Glomerular visceral epithelial cell (primary cell): Measurements from ENCODE around the gene DIAPH2.

Experiments used
- DNase-seq: peaks from one replicate; pipeline ENCODE4 v3.0.0-alpha.2; 2016; ENCODE audit errors: extremely low spot score

The DIAPH2 gene

DNA sequence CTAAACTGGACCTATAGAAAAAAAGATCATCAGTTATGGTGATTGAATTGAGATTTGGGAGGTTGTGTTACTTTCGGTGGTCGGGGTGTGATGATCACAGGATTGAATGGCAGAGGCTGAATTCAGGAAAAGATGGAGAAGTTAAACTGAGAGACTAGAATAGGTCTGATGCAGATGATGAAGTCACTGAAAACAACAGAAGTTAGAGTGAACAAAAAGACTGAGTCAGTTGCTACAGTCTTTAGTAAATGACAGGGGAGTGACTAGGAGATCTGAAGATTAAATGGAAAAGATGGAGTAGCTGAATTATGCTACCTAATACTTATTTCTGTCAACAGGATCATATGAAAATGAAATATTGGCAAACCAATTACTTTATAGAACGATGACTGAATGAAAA is 362.2 kb downstream of the DIAPH2 start:
- DNase-seq = no peak

DNA sequence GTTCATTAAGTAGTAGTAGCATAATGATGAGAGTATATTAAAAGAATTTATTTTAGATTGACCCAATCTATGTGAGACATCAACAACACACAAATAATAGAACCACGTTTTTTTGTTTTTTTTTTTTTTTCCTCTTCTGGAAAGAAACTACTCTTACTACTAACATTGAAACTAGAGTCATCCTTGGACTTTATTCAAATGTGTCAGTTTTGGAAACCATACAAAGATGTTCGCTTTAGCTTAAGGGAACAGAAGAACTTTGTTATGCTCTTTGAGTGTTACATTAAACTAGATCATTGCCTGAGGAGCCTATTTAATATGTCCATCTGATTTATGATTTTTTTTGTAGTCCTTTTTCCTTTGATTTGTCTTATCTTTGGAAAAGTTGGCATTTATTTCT is 365.8 kb downstream of the DIAPH2 start:
- no peak for DNase-seq

DNA sequence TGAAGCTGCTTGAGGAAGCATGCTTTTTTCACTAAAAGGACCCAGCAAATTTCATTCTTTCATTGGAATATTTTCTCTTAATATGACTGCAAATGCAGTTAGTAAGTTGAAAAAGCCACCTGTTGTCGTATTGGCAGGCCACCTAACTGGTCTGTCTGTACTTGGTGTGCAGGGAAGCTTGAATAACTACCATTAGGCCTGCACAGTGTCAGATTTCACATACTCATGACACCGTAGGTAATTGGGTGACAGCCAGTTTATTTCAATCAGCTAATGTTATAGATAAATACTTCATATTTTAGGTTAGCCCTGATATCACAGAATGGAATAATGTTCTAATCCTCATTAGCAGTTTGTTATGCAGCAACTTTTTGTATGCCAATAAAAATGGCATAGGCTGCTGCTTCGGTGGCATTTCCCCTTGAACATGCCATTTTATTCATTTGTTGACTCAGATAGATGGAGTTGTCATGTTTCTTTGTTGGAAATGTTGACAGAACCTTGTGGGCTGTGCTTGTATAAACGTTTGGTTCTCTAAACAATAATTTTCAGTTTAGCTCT is 372.8 kb downstream of the DIAPH2 start:
- no peak for DNase-seq

DNA sequence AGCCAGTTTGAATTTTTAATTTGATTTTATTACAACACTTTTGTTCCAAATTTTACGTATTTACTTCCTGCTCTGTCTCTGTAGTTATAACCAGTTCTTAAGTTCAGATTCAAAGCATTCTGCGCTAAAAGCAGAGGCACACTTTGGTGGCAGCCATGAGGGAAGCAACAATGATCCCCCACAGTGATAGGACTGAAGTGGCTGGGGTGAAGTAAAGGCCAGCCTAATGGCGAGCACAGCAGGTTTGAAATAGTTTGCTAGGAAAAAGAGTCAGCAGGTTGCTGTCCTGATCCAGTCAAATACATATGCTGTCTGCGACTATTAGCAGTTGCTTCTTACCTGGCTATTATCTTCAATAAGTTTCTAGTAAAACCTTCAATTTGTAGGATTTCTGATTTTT is 375.4 kb downstream of the DIAPH2 start:
- no peak for DNase-seq

DNA sequence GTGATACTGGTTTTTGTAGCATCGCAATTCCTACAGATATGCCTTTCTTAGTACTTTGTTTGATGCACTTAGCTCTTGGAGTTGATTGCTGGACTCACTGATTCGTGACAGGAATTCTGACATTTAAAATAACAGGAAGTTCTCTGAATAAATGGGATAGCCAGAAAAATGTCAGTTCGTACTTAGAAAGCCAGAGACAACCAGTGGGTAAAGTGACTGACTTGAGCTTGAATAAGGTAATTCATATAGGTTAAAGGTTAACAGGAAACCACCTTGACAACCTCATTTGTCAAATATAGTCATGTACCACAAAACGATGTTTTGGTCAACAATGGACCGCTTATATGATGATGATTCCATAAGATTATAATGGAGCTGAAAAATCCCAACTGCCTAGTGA is 380.4 kb downstream of the DIAPH2 start:
- no peak for DNase-seq

DNA sequence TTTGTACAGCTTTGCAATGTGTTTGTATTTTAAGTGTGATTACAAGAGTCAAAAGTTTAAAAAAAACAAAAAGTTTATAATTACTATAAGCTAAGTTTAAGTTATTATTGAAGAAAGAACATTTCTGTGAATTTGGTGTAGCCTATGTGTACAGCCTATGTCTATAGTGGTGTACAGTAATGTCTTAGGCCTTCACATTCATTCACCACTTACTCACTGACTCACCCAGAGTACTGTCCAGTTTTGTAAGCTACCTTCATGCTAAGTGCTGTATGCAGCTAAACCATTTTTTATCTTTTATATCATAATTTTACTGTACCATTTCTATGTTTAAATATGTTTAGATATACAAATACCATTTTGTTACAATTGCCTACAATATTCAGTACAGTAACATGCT is 381.3 kb downstream of the DIAPH2 start:
- no peak for DNase-seq

DNA sequence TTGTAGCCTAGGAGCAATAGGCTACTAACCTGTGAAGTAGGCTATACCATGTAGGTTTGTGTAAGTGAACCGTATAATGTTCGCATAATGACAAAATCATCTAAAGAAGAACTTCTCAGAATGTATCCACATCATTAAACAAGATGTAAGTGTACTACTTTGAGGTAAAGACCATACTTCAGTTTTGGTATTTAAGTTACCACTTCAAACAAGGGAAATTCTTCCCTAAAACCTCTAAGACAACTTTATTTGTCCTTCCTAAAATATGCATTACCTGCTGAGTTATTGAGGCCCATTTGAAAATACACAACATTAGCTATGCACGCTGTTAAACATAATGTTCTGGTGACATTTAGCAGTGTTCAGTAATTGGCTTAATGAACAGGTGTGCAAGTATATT is 381.7 kb downstream of the DIAPH2 start:
- DNase-seq = no peak

DNA sequence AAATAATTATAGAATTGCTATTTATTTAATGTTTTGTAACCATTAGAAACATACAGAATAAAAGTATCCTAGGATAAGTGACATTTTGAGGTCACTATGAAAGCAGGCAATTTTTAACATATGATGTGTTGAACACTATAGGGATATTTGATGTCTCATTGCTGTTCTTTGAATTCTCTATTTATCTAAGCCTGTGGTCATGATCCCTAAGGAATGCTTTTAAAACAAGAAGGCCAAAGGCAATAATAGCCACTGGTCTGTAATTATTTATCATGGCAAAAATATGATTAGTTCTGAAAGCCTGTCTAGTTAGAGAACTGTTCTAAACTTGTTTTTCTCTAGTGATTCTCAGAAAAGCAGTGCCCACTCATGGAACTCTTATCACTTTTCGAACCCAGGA is 385.7 kb downstream of the DIAPH2 start:
- no peak for DNase-seq

DNA sequence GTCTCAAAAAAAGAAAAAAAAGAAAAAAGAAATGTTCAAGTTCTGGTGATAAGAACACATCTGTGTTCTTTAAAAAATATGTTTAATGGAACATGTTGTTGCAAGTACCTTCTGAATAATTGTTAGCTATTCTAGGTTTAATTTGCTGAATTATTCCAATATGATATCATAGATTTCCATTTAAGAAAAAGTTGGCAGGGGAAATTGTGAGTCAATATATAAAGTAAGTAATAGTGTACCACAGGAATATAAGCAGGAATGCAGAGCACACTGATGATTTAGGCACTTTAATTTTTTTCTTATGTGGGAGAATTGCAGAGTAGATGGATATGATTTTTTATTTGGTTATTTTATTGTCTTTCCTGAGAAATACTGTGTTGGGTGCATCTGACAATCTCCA is 389.8 kb downstream of the DIAPH2 start:
- no peak for DNase-seq

DNA sequence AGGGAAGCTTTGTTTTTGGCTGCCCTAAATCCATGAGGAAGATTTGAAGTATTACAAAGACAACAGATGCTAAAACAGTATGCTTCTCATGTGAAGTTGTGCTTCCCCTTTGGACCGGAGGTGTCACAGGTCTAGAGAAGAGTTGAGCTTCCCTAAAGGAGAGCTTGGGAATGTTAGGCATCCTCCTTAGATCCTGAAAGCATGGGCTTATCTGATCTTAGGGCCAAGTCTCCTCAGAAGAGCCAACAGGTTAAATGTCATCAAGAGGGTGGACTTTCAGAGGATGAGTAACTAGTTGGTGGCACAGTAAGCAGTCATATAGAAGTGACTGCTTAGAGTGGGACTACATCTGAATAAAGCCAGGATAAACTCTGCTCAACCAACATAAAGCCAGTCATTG is 404.5 kb downstream of the DIAPH2 start:
- DNase-seq = no peak

DNA sequence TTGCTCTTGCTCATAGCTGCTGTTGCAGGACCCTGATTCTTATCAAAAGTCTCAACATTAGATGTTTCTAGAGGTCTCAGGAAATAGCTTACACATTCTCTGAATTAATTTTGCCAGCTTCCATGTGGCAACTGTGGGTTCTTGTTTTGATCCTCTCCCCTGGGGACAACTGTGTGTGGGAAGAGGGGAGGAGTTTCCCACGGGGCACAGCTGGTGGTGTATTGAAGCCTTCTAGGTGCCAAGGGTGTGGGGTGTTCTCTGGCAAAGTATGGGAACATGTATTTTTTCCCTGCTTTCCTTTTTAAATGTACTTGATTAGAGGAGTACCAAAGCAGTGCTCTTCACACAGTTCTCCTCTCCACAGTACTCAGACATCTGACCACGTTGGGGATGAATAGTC is 411.7 kb downstream of the DIAPH2 start:
- DNase-seq = no peak

DNA sequence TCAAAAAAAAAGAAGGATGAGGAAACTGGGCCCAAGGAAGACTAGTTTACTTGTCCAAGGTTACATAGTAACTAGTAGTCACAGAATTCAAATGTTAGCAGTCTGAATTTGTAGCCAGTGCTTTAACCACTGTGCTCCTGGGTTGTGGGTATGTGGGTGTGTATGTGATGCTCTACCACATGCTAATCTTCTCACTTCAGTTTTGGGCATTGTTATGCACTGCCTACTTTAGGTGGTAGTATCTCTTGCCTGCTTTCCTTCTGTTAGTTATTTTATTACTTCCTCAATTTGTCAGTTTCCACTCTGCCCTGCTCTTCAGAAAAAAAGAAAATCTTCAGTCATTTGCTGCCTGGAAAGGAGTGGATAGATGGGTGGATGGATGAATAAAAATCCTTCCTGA is 418.3 kb downstream of the DIAPH2 start:
- DNase-seq = no peak

DNA sequence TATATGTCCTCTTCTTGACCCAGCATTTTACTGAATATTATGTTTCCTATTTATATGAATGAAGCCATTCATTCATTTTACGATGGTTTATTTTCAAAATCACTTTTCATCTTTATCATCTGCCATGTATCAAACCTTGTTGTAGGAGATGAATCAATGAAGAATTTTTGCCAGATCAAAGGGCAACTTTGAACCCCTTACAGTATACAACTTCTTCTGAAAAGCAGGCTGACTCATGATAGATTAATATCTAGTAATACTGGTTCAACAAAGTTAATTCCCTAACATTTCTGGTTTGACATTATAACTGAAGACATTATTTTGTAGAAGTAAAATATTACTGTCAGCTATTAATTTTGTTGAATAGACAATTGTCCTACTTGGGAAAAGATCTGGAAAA is 425.1 kb downstream of the DIAPH2 start:
- no peak for DNase-seq

DNA sequence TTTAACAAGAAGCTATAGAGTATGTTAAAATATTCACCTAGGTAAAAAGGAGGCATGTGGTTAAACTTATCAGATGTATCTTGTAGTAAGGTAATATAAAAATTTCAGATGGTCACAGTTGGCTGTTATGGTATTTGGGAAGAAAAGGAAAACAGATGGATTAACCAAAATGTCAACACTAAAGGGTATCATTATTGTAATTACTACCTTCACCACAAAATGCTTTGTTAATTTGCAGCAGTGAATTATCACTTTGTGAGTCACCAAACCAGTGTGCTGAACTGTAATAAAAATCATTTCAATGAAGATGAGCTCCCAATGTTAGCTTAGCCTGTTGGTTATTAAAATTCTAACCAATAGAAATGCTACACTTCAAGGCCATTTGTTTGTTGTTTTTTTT is 432.9 kb downstream of the DIAPH2 start:
- no peak for DNase-seq

DNA sequence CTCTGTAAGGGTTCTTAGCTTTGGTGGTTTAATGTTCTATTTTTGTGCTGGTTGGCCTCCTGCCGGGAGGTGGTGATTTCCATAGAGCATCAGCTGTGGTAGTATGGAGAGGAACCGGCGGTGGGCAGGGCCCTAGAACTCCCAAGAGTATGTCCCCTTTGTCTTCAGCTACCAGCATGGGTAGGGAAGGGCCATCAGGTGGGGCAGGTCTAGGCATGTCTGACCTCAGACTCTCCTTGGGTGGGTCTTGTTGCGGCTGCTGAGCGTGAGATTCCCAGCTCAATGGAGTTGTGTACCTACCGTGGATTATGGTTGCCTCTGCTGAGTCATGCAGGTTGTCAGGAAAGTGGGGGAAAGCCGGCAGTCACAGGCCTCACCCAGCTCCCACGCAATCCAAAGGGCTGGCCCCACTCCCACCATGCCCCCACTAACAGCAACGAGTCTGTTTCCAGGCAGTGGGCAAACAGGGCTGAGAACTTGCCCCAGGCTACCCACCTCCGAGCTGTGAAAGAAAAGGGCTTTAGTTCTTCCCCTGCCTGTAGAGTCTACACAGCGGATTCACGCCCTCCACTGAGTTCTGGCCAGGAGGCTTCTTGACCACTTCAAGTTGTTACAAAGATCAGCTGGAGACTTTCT is 434.9 kb downstream of the DIAPH2 start:
- DNase-seq = no peak

DNA sequence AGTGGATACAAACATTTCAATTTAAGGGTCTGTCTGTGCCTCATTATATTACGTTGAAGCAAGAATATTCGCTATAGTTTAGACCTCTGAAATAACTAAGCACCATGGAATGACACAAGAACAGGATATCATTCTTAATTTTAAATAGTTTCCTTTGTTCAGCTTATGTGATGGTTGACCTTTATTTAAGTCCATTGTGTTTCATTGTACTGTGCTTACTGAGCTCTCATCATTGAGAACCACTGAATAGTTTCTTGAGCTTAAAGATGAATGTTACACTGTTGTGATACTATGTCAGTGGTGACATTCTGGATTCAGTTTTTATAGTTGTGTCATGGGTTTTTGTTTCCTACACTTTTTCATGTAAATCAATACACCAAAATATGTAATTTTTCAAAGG is 438.4 kb downstream of the DIAPH2 start:
- DNase-seq = no peak

DNA sequence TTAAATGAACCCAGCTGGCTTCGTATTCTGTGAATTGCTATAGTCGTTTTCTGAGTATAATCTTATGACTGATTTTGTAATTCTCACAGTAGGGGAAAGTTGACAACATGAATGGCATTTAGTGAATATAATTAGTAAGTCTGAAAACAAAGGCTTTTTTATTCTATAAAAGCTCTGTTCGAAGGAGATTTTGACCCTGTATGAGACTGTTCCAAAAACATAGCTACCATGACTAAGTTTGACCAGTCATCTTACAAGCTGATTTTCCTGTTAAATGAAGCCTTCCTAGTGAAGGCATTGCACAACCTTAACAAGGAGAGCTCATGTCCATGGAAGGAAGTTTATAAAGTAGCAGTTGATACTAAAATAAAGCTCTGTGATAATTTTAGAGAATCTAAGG is 441.4 kb downstream of the DIAPH2 start:
- DNase-seq = no peak

DNA sequence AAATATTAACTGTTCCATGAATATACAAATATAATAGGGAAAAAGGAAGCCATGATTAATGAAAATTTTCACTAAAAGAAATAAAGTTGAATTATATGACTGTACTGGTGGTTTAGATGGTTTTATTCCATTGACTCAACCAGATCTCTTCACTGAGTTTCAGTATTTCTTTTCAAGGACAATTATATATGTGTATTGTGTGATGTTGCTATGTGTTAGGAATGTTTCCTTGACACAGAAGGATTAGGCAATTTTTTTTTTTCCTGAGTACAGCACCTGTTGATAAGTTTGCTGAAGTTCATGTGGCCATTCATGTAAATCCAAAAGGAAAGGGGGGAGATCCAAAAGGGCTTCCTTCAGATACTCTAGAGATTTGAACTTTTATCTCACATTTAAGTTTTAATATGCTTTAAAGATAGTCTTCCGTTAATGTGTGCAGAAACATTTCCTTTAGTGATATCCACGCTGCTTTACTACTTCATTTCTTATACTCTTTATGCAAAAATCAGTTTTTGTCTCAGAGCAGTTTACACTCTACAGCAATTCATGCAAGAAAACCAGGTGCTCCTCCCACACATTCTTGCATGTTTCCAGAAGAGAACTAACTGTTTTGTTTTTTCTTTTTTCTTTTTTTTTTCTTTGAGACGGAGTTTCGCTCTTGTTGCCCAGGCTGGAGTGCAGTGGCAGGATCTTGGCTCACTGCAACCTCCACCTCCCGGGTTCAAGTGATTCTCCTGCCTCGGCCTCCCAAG is 448.2 kb downstream of the DIAPH2 start:
- DNase-seq = peak; percentile 0

DNA sequence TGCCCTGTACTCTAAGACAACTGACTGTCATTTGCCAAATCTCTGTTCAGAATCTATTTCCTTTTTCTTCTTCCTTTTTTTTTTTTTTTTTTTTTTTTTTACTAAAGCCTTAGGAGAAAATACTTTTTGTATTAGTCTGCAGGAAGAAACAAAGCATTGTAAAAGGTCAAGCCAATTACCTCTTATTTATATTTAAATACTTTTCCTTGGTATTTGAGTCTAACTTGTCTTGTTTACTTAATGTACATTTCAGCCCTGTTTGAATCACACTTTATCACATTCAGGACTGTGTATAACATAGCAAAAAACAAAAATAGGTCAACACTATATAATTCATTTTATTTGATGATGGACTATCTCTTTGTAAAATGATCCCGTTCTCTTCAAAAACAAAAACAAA is 461.3 kb downstream of the DIAPH2 start:
- DNase-seq = no peak

DNA sequence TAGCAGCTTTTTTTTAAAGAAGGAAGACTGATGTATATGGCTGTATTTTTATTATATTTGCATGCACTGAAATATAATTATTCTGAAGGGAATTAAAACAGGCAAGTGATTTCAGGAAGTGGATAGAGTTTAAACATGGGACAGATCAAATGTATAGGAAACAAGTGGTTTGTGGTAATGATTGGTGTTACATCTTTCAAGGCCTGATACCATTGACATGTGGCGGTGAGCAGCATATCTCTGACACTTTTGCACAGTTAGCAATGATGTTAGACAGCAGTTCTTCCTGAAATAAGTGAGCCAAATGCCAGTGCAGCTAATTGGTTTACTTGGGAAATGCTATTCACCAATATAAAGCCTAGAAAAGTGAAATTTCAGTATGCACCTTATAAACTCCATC is 471.2 kb downstream of the DIAPH2 start:
- no peak for DNase-seq

DNA sequence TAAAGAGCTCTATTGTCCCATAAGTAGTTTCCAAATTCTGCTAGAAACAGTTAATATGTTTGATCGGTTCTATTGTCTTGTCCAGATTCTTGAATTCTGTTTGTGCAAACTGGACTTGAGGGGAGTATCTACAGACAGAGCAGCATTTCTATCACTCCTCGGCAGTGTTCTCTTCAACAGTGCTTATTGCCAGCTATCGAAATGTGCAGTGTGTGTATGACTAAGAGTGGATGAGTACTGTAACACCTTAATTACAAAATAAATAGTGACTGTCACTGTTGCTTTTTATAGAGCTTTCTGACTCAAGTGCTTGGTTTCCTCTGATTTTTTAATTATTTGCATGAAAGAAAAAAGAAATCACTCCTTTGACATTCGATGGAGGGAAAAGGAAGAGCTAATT is 473.6 kb downstream of the DIAPH2 start:
- no peak for DNase-seq

DNA sequence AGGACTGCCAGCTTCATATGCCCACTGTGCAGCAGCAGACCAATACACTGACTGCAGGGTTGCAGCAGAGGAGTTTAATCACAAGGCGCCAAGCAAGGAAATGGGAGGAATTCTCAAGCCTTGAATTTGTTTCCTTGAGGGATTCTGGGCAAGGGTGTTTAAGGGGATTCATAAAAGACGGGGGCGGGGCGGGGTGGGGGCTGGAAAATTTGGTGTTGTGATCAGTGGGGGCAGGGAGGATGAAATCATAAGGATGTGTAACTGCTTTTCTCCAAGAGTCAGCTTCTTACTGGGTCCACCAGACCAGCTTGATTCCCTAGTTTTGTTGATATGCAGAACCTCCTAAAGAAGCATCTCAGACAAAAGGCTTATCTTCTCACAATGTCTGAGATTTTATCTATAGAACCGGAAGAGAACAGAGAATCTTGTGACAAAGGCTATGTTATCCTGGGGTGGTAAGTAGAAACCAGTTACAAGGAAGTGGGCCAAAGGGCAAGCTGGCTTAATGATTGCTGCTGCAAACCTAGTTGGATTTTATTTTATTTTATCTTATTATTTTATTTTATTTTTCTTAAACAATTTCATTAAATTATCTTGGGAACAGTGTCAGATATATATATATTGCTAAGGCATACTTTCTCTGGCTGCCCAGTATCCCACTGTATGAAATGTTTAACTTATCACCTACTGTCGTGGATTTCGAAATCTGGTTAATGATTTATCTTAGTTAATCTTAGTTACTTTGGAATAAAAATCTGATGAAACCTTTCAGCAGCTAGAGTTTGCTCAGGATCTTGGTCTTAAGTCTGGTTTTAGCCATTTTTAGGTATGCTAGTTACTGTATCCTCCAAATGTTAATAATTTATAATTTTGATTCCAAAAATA is 475.5 kb downstream of the DIAPH2 start:
- peak; percentile 3 for DNase-seq

DNA sequence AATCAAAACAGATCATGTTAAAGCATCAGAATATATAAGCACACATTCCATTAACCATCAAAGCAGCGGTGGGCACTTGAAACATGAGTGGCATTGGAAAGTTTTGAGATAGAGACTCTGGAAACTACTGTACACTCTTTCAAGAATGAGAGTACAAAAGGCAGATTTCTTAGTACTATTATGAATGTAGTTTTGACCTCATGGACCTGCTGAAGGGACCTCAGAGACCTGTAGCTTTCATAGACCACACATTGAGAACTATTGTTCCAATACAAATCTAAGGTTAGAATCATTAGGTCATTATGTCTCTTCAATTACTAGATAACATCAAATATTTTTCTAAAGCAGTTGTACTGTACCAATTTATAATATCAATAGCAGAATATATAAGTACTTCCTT is 482.7 kb downstream of the DIAPH2 start:
- no peak for DNase-seq
